IPS-NIHi11 (cell line): ENCODE measurements around the gene GCNT2.
"Not testable (repeated sequence)": the region's sequence is repeated elsewhere in the genome, so short reads cannot be mapped to it uniquely, and the experiment has no call there.

ENCODE experiments used
- DNase-seq: peaks from one replicate; pipeline ENCODE4 v3.0.0; 2012; ENCODE audit warnings: mixed read lengths, low spot score

The GCNT2 gene

DNA sequence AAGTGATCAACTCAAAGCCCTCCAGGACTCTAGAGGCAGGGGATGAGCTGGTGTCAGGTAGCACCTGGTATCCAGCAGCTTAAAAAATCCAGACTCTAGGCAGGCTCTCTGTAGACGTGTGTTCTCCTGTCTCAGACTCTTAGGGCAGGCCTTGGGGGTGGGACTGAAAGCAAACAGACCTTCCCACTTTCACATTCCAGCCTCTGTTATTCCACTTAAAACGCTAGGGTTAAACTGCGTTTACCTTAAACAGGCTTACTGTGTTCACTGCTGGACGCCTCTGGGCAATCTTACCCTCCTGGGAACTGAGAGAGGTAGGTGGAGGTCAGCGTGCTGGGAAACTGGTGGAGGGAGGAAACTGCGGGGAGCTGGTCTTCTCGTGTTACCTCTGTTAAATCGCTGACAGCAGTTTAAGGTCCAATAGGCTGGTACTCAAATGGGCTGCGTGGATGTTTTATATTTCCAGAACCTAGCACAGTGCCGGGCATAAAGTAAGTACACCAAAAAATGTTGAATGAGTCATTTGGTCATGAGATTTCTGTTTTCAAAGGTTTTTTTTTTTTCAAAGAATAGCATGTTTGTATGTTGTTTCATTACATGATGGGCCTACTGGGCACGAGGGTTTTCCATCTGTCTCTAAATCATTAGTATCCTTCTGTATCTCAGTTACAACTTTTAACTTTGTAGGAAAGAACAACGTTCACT, at the start of gene GCNT2:
Gene GCNT2, plus strand, starts transcription at position 248 of the 705 bp plus-strand sequence. CDS start 7,561 bp downstream, outside the sequence.
- peak; percentile 68 for DNase-seq

DNA sequence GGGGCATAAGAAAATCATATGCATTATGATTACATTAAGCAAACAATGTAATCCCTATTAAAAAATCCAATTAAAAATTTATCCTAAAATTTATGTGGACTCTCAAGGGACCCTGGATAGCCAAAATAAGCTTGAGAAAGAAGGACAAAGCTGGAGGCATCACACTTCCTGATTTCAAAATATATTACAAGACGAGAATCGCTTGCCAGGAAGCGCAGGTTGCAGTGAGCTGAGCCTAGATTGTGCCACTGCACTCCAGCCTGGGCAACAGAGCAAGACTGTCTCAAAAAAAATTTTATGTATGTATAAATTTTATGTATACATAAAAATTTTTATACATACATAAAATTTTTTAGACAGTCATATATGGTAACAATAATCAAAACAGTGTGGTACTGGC, 48.5 kb upstream of the GCNT2 start:
- no peak for DNase-seq

DNA sequence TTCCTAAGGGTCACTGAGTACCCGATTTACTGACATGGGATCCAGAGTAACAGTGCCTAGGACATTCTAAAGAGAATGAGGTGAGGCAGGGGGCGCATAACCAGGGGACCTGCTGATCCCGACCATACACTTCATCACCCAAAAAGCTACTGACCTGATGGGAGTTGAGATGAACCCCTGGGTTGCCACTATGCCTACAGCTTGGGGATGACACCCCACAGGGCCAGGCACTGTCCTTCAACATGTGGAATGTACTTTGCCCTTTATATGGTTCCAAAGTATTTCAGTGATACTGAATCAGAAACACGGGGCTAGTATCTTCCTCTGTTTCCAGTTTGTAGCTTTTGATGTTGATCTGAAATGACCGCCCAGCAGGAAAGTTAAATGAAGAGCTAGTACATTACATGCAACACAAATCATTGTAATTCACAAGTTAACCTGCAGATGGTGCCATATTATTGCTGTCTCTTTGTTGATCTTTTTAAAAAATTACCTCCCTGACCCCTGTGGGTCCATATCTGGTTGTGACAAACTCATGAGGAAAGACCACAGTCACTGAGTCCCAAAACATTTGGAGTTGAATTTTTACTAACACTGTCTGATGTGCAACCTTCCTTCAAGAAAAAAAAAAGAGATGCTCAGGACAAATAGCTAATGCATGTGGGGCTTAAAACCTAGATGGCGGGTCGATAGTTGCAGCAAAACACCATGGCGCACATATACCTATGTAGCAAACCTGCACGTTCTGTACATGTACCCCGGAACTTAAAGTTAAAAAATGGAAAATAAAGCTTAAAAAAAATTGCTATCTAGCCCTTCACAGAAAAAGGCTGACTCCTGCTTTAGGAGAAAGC, 42.7 kb upstream of the GCNT2 start:
- peak; percentile 74 for DNase-seq

DNA sequence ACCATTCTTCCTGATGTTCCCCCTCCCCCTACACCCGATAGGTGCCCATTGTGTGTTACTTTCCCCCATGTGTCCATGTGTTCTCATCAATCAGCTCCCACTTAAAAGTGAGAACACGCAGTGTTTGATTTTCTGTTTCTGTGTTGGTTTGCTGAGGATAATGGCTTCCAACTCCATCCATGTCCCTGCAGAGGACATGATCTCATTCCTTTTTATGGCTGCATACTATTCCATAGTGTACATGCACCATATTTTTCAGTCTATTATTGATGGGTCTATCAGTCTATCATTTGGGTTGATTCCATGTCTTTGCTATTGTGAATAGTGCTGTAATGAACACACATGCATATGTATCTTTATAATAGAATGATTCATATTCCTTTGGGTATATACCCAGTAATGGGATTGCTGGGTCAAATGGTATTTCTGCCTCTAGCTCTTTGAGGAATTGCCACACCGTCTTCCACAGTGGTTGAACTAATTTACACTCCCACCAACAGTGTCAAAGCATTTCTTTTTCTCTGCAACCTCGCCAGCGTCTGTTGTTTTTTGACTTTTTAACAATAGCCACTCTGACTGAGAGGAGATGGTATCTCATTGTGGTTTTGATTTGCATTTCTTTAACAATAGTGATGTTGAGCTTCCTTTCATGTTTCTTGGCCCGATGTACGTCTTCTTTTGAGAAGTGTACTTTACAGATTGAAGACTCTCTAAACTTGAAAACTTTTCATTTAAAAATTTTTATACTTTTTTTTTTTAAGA, 41.0 kb upstream of the GCNT2 start:
- DNase-seq, result no peak

DNA sequence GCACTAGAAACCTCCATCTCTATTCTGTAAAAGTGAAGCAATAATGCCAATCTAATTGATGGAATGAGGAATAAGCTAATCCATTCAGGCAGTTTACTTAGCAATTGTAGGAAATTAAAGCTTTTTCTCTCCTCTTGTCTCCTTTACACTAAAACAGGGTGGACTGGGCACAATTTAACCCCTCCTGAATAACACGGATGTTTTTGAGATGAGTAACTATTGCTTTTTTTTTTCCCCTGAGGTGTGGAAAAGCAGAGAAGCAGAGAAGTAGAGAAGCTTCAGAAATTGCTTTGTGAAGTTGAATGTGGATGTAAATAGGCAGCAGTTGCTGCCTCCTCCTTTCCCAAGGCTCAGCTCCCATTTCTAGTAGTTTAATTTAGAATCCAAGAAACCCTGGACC, 40.0 kb upstream of the GCNT2 start:
- DNase-seq, result no peak

DNA sequence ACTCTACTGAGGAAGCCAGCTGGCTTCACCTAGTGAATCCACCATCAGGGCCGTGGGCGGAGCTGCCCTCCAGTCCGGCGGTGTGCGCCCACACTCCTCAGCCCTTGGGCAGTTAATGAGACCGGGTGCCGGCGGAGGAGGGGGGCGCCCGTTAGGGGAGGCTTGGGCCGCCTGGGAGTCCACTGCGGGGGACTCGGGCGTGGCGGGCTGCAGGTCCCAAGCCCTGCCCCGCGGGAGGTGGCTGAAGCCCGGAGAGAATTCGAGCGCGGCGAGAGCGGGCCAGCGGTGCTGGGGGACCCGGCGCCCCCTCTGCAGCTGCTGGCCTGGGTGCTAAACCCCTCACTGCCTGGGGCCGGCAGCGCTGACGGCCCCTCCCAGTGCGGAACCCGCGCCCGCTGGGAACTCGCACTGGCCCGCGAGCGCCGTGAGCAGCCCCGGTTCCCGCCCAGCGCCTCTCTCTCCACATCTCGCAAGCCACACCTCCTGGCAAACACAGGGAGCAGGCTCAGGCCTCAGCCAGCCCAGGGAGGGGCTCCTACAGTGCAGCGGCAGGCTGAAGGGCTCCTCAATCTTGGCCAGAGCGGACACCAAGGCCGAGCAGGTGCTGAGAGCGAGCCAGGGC, 38.4 kb upstream of the GCNT2 start:
- DNase-seq, result no peak

DNA sequence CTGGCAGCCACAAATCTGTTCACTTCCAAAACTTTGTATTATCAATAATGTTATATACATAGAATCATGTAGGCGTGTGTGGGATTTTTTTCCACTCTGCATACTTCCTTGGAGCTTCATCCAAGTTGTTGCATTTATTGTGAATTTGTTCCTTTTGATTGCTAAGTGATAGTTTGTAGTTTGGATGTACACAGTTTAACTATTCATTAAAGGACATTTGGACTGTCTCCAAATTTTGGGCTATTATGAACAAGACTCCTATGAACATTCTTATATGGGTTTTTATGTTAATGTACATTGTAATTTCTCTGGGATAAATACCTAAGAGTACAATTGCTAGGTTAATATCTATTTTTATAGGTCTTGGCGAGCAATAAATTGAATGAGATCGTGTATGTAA, 36.2 kb upstream of the GCNT2 start:
- DNase-seq, result no peak

DNA sequence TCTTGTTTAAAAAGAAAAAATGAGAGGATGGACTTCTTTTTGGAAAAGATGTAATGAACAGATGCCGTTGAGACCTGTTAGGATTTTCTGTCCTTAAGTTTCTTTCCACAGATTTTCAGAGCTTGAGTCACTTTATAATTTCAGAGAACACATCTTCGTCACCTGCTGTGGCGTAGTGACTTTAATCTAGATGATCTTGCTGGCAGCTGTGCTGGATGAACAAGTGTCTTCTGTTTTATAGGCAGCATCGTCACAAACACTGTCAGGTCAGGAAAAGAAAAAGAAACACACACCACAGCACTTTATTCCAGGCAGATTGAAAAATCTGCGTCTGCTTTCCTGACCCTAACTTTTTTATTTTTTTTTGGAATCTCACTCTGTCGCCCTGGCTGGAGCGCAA, 35.7 kb upstream of the GCNT2 start:
- no peak for DNase-seq

DNA sequence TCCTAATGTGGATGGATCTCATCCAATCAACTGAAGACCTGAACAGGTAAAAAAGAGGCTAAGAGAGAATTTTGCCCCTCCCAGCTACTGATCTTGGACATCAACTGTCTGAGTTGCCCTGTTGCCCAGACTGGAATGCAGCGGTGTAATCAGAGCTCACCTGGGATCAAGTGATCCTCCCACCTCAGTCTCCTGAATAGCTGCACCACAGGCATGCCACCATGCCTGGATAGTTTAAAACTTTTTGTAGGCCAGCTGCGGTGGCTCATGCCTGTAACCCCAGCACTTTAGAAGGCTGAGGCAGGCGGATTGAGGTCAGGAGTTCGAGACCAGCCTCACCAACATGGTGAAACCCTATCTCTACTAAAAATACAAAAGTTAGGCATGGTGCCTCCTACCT, 34.9 kb upstream of the GCNT2 start:
- DNase-seq, result no peak

DNA sequence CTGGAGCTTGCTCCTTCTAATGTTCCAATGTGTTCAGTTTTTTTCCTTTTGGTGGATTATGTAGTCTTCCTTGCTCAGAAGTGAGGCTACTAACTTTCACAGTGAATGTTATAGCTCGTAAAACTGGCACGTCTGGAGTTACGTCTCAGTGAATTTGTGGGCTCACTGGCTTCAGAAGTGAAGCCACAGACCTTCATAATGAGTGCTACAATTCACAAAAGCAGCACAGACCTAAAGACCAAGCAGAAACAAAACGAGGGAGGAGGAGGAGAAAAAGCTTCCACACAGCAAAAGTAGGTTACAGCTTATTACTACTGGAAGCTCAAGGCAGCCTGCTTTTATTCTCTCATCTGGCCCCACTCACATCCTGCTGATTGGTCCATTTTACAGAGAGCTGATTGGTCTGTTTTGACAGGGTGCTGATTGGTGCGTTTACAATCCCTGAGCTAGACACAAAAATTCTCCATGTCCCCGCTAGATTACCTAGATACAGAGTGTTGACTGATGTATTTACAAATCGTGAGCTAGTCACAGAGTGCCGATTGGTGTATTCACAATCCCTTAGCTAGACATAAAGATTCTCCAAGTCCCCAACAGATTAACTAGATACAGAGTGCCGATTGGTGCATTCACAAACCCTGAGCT, 34.1 kb upstream of the GCNT2 start:
- not testable (repeated sequence) for DNase-seq

DNA sequence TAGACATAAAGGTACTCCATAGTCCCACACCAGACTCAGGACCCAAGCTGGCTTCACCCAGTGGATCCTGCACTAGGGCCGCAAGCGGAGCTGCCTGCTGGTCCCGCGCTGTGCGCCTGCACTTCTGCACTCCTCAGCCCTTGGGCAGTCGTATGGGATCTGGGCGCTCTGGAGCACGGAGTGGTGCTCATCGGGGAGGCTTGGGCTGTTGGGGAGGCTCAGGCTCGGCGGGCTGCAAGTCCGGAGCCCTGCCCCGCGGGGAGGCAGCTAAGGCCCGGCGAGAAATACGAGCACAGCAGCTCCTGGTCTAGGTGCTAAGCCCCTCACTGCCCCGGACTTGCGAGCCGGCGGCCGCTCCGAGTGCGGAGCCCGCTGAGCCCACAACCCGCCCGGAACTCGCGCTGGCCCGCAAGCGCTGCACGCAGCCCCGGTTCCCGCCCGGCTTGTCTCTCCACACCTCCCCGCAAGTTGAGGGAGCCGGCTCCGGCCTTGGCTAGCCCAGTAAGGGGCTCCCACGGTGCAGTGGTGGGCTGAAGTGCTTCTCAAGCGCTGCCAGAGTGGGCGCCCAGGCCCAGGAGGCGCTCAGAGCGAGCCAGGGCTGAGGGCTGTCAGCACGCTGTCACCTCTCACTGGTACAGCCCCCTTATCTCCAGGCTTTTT, 33.4 kb upstream of the GCNT2 start:
- no peak for DNase-seq

DNA sequence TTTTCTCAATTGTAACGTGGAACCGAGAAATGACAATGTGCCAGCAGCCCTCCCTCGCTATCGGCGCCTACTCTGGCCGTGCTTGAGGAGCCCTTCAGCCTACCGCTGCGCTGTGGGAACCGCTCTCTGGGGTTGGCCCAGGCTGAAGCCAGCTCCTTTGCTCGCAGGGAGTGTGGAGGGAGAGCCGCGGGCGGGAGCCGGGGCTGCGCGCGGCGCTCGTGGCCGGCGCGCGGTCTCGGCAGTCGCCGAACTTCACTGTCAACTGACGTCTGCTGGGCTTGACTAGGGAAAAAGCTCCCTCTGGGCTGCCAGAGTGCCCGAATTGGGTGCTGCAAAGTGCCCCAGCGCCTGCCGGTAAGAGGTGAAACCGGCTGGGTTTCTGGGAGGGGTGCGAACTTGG, 29.7 kb upstream of the GCNT2 start:
- no peak for DNase-seq

DNA sequence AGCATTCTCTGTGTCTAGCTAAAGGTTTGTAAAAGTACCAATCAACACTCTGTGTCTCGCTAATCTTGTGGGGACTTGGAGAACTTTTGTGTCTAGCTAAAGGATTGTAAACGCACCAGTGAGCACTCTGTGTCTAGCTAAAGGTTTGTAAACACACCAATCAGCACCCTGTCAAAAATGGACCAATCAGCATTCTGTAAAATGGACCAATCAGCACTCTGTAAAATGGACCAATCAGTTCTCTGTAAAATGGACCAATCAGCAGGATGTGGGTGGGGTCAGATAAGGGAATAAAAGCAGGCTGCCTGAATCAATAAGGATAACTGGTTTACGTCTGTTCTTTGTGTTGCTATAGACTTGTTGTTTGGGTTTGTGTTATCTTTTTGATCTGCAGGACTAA, 29.2 kb upstream of the GCNT2 start:
- not testable (repeated sequence) for DNase-seq

DNA sequence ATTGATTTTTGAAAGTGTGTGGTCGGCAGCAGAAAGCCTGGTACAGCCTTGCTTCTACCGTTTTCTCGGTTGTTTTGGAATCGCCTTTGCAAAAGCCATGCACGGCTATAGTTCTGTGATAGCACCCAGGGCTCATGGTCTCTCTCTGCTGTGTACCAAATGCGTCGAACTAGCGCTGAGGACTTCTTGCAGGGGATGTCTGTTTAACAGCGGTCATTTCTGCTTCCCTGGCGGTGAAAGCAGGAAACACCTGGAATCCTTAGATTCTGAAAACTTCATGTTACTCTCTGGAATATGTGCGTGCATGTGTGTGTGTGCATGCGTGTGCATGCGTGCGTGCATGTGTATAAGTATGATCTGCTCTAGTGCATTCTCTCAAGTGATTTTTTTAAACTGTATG, 26.1 kb upstream of the GCNT2 start:
- DNase-seq, result no peak

DNA sequence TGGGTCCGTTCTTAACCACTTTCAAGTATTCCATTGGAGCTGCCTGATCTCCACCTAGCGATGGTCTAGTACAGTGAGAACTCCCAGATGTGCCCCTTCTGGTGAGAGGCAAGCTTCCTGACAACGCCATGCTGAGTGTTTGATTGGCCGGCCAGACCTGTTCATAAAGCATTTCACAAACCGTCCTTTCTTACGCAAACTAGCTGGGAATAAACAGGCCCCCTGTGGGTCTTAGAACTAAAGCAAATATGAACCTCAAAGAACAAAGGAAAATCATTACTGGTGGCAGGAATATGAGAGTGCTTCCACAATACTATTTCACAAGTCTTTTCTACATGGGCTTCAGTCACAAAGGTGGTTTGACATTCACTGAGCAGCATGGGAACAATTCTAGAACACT, 15.6 kb upstream of the GCNT2 start:
- DNase-seq, result no peak

DNA sequence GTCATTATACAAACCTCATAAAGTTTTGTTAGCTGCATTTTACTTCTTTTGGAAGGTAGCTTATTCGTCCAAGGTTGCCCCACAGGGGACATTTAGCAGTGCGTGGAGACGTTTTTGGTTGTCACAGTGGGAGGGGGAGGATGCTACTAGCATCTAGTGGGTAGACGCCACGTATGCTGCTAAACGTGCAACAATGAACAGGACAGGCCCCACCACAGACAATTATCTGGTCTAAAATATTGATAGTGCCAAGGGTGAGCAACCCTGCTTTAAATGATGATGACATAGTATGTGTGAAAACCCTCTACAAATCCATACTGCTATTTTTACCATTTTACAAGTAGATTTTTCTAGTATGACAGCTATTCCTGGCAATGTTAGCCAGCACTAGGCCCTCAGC, 13.9 kb upstream of the GCNT2 start:
- no peak for DNase-seq

DNA sequence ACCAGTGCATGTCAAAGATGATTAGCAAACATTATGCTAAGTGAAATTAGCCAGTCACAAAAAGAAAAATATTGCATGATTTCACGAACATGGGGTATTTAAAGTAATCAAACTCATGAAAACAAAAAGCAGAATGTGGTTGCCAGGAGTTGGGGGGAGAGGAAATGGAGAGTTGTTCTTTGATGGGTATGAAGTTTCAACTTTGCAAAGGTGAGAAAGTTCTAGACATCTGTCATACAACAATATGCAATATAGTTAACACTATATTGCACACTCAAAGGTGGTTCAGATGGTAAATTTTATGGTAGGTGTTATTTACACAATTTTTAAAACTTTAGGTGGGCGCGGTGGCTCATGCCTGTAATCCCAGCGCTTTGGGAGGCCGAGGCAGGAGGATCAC, 13.4 kb upstream of the GCNT2 start:
- DNase-seq, result no peak

DNA sequence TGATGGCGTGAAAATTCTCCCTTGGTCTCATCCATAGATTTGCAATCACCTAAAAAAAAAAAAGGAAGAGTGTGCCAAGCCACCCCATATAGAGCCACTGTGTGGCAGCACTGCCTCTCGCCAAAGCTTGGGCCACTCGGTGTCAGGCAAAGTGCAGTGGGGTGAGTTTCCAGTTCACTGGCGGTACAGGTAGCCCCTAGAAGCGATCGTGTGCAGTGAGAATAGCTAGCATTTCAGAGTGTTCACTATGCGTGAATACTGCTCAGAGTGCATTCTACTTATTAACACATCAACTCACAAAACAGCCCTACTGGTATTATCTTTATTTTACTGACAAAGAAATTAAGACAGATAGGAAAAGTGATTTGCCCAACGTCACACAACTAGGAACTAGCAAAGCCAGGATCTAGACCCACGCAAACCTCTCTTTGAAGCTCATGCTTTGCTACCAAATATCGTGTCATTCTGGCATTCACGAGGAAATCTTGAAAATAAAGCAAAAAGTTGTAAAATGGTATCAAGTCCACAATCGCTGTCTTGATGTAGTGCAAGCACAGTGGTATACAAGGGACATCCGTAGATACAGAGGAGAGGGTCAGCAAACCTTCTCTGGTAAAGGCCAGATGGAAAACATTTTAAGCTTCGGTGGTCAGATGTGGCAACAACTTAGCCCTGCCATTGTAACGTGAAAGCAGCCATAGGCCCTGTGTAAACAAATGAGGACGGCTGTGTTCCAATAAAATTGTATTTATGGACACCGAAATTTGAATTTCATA, 10.4 kb upstream of the GCNT2 start:
- DNase-seq, result peak; percentile 76

DNA sequence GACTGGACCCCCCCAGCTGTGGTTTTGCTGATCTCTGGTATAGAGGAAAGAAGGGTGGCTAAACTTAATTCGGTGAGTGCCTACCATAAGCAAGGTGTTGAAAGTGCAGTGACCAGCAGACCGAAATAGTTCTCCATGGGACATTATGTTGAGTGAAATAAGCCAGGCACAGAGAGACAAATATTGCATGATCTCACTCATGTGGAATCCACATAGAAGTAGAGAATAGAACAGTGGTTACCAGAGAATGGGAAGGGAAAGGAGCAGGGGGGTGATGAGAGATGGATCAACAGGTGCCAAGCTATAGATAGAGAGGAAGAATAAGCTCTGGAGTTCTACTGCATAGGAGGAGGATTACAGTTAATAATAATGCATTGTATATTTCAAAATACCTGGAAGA, 9.7 kb upstream of the GCNT2 start:
- no peak for DNase-seq

DNA sequence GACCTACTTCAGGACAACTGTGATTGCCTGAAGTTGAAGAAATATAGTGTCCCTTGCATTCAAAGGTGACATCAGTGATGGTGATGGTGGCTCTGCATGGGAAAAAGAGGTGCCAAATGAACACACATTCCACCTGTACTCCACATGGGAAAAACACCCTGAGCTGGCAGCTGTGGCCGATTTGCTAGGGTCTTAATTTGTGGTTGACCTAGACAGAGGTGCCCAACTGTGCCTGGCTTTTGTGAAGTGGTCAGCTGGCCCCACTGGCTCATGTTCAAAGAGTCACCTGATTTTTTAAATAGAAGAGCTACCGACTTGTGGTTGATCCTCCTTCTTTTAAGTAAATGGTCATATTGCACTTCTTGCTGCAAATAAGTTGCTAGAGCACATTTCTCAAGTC, 7.6 kb upstream of the GCNT2 start:
- no peak for DNase-seq
